ENCODE measurements around the gene RGS2.

The RGS2 gene

DNA sequence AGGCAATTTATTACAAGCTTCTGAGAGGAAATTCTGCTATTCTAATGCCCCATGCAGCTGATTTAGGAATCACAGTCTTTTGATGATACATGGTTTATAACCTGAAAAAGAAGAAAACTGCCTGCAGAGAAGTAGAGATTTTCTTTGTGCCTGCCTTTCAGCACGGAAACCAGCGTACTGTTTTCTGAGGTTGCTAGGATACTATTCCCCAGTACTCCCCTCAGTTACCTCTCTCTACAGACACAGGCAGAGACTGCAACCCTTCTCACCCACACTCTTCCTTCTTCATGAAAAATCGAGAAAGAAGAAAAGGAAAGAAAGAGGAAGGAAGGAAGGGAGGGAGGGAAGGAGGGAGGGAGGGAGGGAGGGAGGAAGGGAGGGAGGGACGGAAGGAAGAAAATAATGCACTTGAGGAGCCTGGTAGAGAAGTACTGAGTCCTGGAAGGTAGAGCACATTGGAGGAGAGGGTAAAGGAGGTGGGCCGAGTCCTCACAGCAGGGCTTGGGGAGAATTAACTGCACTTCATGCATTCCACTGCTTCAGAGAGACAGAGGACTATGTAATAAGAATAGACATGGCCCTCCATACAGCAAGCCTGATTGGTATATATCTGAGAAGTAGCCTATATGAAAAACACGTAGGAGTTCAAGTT is 21.9 kb downstream of the RGS2 start:
- DNase-seq (ENCODE audit: low read depth in 2 of 2) = no peak

DNA sequence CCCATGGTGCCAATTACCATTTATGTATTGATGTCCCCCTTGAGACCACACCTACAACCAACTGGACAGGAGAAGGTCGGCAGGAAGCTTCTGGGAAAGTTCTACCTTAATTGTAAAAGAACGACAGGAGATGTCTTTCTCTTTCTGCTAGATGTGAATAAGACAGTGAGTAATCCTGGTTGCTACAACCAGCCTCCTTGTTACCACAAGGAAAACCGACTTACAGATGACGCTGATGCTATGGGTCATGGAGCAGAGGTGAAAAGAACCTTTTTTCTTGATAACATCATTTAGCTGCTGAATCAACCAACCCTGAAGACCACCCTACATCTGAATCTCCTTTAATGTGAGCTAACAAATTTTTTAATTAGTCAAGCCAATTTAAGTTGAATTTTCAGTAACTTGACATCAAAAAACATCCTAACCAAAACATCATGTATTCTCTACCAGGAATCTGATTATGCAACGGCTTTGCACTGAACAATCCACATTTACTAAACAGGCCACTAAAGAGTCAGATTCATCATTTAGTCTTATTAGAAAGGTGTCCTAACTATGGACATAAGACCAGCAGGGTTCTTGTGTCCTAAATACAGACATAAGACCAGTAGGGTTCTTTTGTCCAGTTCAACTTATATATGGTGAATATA is 23.0 kb downstream of the RGS2 start:
- DNase-seq (ENCODE audit: low read depth in 2 of 2) = no peak

DNA sequence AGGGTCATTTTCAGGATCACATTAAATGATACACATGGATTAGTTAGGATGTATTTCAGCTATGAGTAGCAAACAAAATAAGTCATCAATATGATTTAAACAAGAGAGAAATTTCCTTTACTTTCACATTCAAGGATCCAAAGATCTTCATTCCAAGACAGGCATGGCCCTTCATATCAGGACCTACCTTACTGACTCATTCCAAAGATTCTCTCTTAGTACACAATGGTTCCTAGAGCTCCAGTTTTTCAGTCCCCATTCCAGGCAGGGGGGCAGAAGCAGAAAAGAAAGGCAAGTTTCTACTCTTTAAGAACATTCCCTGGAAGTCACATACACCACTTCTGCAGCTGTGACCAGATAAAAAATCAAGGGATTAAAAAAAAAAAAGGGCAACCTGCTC is 23.7 kb downstream of the RGS2 start:
- DNase-seq (ENCODE audit: low read depth in 2 of 2) = no peak

DNA sequence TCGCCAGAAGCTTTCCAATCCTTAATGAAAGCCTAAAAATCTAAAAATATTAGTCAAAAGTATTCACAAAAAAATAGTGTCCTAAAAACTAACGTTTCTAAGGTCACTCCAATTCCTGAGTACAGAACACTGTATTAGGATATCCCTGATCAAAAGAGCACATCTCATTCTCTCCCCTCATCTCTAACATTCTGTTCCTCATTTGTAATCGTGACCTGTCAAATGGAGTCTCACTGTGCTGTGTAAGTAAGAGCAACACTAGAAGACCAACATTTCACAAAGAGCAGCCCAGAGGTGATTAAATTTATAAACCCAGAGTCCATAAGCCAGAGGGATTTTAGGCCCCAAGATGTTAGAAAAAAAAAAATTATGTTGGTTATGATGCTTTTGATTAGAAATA is 26.3 kb downstream of the RGS2 start:
- DNase-seq (ENCODE audit: low read depth in 2 of 2) = no peak

DNA sequence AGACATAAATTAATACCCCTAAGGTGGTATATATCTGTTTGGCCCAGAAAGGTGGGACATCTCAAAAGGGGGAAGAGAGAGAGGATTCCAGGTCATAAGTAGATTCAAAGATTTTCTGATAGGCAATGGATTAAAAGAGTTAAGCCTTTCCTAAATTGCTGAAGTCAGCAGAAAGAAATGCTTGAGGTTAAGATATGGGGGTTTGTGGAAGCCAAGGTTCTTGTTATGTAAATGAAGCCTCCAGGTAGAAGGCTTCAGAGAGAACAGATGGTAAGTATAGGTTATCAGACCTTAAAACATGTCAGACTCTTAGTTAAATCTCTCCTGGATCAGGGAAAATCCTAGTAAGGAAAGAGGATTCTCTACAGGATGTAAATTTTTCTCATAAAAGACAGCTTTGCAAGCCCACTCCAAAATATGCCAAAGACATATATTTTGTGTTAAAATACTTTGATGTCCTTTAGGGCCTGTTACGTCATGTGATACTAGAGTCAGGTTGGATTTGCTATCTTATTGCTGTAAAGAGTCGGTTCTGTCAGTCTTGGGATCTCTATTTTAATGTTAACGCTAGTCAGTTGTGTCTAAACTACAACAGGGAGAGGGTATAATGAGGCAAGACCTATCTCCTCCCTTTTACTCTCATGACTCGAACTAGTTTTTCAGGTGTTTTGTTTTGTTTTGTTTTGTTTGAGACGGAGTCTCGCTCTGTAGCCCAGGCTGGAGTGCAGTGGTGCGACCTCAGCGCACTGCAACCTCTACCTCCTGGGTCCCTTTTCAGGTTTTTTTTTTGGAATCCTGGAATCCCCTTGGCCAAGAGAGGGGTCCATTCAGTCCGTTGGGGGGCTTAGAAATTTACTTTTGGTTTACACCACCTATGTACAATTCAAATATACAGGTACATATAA is 30.6 kb downstream of the RGS2 start:
- no peak for DNase-seq (ENCODE audit: low read depth in 2 of 2)

DNA sequence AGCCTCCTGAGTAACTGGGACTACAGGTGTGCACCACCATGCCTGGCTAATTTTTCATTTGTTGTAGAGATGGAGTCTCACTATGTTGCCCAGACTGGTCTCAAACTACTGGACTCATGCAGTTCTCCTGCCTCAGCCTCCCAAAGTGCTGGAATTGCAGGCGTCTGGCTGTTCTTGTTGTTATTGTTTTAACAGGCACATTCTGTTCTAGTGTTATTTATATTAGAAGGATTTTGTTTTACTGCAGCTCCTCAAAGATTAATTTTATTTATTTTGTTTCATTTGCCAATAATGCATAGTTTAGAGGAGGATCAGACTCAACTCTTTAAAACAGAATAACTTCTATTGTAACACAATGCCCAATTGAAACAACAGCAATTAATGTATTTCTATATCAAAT is 35.5 kb downstream of the RGS2 start:
- DNase-seq (ENCODE audit: low read depth in 2 of 2) = no peak

DNA sequence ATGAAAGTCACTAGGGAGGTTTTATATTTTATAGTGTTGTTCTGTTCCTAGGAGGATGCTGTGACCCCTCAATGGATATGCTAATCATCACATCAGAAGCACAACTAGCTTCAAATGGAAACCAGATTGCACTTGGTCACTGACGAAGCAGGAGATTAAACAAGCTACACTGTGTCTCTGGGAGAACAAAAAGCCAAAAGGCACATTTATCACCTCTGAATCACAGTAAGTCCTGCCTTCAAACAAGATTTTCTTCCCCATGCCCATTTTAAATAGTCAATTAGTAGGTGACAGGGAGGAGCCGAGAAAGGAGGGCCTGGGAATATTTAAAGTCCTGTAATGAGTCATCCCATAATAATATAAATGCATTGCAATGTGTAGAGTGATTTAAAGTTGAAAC is 38.1 kb downstream of the RGS2 start:
- DNase-seq (ENCODE audit: low read depth in 2 of 2) = no peak

DNA sequence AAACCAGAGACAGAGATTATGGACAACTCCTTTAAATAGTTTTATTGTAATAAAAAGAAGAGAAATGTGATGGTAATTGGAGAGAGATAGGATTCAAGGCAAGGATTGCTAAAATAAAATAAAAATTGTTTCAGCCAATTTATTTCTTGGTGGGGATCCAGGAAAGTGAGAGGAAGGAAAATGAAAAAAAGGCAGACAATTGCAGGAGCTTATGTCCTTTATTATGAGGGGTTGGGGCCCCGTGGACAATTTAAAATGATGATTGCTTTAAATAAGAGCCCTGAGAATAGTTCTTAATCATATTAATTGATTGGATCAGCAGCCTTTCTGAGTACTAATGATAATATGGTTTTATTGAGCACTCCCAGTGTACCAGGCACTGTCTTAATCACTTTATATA is 40.2 kb downstream of the RGS2 start:
- DNase-seq (ENCODE audit: low read depth in 2 of 2) = no peak

DNA sequence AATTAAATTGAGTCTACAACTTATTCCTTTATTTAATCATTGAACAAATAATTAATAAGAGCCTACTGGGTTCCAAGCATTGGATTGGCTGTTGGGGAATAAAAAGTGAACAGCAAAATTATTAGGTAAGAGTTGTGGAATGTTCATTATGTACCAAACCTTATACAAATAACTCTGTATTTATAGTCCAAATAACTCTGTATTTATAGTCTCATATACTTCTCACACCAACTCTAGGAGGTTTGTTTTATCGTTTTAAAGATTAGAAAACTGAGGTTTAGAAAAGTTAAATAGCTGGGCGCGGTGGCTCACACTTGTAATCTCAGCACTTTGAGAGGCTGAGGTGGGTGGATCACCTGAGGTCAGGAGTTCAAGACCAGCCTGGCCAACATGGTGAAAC is 40.6 kb downstream of the RGS2 start:
- no peak for DNase-seq (ENCODE audit: low read depth in 2 of 2)

DNA sequence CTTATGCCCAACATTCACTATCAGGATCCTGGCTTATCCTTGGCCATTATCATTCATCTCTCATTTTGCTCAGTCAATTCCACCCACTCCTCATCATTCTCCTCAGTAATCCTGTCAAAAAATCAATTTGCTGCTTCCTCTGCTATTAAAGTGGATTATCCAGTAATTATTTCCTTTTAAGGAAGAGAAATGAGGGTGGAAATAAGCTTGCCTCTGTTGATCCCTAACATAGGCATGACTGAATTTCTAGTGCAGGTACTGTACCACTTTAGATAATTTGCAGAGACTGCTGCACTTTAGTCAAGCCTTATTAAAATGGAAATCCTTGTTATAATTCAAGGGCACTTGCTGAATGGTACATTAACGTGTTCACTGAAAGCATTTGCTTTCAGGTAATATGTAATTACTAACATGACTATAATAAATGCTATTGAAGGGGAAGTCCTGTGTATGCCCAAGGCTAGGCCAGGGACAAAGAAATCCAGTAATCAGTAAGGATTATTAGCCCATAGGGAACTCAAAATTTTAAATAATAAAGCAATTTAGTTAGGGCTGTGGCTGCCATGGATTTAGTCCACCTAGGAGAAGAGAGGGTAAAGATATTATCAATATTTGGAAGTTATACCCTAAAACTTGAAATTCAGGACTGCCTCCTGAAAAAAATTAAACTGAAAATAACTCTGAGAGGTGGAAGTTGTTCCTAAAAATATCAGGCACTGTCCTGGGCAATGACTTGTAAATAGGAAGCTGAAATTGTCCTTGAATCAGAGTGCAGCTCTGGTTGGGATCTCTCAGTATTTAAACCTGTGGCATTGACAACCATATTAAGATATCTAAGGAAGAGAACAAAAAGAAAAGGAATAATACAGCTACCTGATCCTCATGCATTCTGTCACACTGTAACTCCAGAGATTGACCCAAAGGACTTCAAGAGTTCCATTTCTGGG is 43.4 kb downstream of the RGS2 start:
- no peak for DNase-seq (ENCODE audit: low read depth in 2 of 2)

DNA sequence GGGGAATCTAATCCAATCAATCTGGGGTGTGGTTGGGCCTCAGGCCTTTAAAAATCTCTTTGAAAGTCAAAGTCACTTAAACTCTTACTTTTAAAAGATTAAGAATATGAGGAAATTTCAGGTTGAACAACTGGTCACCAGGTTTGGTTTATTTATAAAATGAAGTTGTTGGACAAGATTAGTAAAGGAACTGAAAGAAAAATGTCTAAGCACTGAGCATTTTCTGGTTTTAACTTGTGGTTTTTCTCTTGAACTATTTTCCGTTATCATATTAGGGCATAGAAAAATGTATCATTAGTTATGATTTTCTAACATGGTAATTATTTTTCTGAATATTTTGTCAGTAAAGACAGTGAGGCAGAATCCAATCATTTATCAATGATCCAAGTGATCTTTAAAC is 49.6 kb downstream of the RGS2 start:
- DNase-seq (ENCODE audit: low read depth in 2 of 2) = no peak

DNA sequence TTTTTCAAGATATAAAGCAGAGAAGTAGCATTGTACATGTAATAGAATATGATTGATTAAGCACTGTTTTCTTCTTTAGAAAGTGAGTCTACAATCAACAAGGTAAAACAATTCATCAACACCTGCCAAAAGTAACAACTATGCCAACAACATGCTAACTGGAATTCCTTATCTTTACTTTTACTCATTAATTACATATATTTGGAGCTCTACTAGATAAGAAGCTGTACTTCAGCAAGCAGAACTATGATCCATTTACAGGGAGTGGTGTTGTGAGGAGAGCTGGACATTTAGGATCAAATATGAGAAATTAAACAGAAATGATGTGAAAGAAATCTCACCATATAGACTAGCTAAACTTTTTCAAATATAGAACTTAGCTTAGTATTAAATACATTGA is 51.0 kb downstream of the RGS2 start:
- DNase-seq (ENCODE audit: low read depth in 2 of 2) = no peak

DNA sequence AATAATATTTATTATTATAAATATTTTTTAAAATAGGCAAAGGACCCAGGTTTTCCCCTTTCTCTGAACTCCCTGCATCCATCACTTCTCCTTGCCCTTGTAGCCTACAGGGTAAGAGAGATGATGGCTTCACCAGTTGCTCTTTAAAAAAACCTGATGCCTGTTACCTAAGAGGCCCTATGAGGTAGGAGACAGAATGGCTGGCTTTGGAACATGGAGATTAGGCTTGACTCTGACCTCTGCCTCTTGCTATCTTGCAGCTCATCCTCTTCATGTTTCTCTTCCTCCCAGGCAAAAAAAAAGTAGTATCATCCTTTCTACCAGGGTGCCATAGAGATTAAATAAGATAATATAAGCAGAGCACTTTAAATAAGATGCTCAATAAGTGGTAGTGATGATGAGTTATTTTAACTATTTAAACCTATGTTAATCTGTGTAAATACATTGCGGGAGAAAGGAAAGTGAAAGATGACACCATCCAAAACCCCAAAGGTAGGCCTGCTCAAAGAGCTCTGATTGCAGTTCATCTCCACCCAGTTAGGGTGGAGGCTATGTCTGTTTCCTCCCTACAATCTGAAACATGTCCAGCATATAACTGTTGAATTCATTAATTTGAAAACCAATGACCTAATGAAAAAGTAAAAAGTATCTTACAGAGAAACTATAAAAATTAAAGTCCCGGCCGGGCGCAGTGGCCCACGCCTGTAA is 51.8 kb downstream of the RGS2 start:
- DNase-seq (ENCODE audit: low read depth in 2 of 2) = no peak

DNA sequence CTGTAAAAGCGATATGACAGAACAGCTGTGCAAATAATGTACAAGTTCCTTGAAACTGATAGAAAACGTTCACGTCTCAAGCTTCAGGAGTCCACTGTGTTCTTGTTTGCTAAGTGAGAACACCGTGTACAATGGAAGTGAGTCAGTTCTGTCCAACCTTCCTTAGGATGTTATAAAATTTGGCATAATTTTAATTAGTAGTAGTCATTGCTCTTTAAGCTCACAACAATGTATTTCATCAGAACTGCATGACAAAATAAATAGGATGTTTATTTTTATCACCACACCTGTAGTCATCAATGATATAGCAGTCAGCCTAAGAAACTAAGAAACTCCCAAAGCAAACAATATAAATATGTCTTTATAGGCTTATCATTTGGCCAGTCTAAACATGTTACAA is 53.0 kb downstream of the RGS2 start:
- DNase-seq (ENCODE audit: low read depth in 2 of 2) = no peak
